Endometrial microvascular endothelial cells (primary cell): ENCODE measurements around the gene AP1G2. TPM values are rescaled to one million over a fixed set of nuclear protein-coding genes. Genes with fewer than 3 reads are reported as not detected.
"Not testable (repeated sequence)": the region's sequence is repeated elsewhere in the genome, so short reads cannot be mapped to it uniquely, and the experiment has no call there.

ENCODE experiments used
- in situ Hi-C: cut with HindIII; loops from 2 replicates; pipeline ENCODE4 v1.10.0; 2017; ENCODE audit warnings: low sequenced_read_pairs, low pct_unique_long_range_greater_than_20kb; ENCODE audit errors: inconsistent ontology term
- total RNA-seq: library from RNA; depleted of rRNA; stranded (reverse); fragments of >200 nt; gene quantifications from one replicate; pipeline ENCODE4 v1.2.3, GENCODE V29; 2015; ENCODE audit errors: inconsistent ontology term

Gene AP1G2
- total RNA-seq, 1 donor from 2014 or later, result 18.0 TPM

- in situ Hi-C loops, result no loop called here
Observed at GRCh38 chr14:23545740-23546365, 21.7 kb downstream of the AP1G2 start.

- in situ Hi-C loops, result no loop called here
Observed at GRCh38 chr14:23544511-23545447, 22.8 kb downstream of the AP1G2 start.

- in situ Hi-C loops, result no loop called here
Observed at GRCh38 chr14:23543403-23543802, 24.2 kb downstream of the AP1G2 start.

- in situ Hi-C loops, result no loop called here
Observed at GRCh38 chr14:23542261-23542660, 25.3 kb downstream of the AP1G2 start.

- in situ Hi-C loops, result no loop called here
Observed at GRCh38 chr14:23540141-23540469, 27.5 kb downstream of the AP1G2 start.

GRCh38 chr14:23539248-23540140 is 28.1 kb downstream of the AP1G2 start:
- in situ Hi-C loops, result no loop called here

- in situ Hi-C loops, result no loop called here
Observed at GRCh38 chr14:23538785-23539184, 28.8 kb downstream of the AP1G2 start.

- in situ Hi-C loops, result no loop called here
Observed at GRCh38 chr14:23538050-23538718, 29.4 kb downstream of the AP1G2 start.

- in situ Hi-C loops, result no loop called here
Observed at GRCh38 chr14:23537351-23538049, 30.1 kb downstream of the AP1G2 start.

GRCh38 chr14:23536906-23537305 is 30.7 kb downstream of the AP1G2 start:
- in situ Hi-C loops, result not testable (repeated sequence)

- in situ Hi-C loops, result no loop called here
Observed at GRCh38 chr14:23536494-23536893, 31.1 kb downstream of the AP1G2 start.

- in situ Hi-C loops, result no loop called here
Observed at GRCh38 chr14:23535943-23536342, 31.6 kb downstream of the AP1G2 start.

- in situ Hi-C loops, result no loop called here
Observed at GRCh38 chr14:23533652-23534435, 33.7 kb downstream of the AP1G2 start.

GRCh38 chr14:23532658-23533057 is 34.9 kb downstream of the AP1G2 start:
- in situ Hi-C loops, result no loop called here

- in situ Hi-C loops, result no loop called here
Observed at GRCh38 chr14:23531391-23531790, 36.2 kb downstream of the AP1G2 start.

GRCh38 chr14:23530375-23531055 is 37.1 kb downstream of the AP1G2 start:
- in situ Hi-C loops, result no loop called here

- in situ Hi-C loops, result no loop called here
Observed at GRCh38 chr14:23529016-23529415, 38.6 kb downstream of the AP1G2 start.
